ENCODE data around the gene NPHP4. TPM values are rescaled to one million over a fixed set of nuclear protein-coding genes. Genes with fewer than 3 reads are reported as not detected.
A peak's percentile ranks its signal among the peaks of the same experiment; 100 is the strongest.

The NPHP4 gene
- total RNA-seq, 1 donor from 2014 or later: 16.1 TPM

DNA sequence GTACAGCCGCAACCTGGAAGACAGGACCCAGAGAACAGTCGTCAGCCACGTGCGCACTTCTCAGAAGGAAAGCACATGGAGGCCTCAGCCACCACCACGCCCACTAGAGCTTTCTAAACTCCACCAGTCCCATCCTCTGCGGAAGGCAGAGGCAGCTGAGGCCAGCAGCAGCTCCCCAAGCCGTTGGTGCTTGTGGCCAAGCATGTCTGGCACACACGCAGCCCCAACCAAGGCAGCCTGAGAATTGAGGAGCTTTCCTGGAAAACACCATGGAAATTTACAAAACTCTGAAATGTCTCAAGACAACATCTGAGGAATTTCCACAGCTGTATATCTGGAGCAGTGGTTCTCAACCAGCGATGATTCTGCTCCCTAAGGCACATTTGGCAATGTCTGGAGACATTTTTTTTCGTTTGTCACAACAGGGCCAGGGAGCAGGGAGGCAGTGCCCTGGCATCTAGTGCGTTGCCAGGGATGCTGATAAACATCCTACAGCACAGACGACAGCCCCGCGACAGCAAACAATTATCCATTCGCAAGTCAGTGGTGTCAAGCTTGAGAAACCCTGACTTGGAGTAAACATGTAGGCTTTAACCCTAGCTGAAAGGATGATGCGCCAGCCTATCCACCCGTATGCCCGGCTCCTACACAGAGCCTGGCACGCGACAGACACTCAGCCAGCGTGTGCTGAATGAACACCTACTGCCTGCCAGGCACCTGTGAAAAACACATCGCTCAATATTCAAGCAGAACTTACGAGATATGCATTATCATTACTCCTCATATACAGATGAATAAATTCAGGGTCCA, 24.7 kb downstream of the NPHP4 start:
- DNase-seq (no peak), ATAC-seq (peak; percentile 36 to 69)
- Histone ChIP-seq H3K36me3 (peaks cover 30% of the 10 kb centered on the region), H3K27ac (no peak overlapping the region), H3K27me3 (ENCODE audit: low read depth) (no peaks in the 10 kb centered on the region), H3K4me1 (no peaks in the 10 kb centered on the region), H3K9me3 (no peaks in the 10 kb centered on the region), H3K4me3 (no peak overlapping the region)
- intact Hi-C loops (cut with DNase I): no loop called here
- TF ChIP-seq, protein P1, sequence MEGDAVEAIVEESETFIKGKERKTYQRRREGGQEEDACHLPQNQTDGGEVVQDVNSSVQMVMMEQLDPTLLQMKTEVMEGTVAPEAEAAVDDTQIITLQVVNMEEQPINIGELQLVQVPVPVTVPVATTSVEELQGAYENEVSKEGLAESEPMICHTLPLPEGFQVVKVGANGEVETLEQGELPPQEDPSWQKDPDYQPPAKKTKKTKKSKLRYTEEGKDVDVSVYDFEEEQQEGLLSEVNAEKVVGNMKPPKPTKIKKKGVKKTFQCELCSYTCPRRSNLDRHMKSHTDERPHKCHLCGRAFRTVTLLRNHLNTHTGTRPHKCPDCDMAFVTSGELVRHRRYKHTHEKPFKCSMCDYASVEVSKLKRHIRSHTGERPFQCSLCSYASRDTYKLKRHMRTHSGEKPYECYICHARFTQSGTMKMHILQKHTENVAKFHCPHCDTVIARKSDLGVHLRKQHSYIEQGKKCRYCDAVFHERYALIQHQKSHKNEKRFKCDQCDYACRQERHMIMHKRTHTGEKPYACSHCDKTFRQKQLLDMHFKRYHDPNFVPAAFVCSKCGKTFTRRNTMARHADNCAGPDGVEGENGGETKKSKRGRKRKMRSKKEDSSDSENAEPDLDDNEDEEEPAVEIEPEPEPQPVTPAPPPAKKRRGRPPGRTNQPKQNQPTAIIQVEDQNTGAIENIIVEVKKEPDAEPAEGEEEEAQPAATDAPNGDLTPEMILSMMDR (IDR thresholded peaks at IDR 0.05): no peak

DNA sequence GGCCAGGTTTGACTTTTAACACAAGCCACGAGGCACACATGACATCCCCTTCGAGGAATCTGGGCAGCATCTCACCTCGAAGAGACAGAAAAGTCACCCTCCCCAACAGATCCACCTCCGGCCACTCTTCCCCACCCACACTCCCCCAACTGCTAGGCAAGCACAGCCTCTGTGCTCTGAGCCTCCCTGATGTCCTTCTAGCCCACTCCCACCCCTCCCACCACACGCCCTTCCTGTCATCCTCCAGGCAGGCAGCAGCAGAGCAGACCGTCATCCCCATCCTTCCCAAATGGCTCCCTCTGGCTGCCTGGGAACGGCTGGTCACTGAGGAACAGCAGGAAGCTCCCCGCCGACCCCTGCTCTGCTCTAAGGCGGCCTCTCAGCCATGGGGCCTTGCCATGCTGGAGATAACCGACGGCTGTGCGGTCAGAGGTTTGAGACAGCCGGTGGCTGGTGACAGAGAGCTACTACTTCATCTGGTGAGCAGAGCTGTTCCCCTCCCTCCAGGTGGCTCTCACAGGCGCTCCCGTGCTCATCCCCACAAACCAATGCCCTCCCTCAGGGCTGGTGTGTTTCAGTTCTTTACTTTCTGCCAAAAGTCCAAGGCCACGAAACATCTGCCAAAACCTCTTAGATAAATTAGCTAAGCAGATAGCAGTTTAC, 25.6 kb downstream of the NPHP4 start:
- intact Hi-C loops (cut with DNase I): no loop called here
- no peak overlapping the region for H3K27ac ChIP-seq
- H3K9me3 ChIP-seq: no peaks in the 10 kb centered on the region
- H3K27me3 ChIP-seq (ENCODE audit: low read depth): no peaks in the 10 kb centered on the region
- no peak for ATAC-seq
- peaks cover 38% of the 10 kb centered on the region for H3K36me3 ChIP-seq
- H3K4me3 ChIP-seq: no peak overlapping the region
- no peak for DNase-seq
- no peaks in the 10 kb centered on the region for H3K4me1 ChIP-seq
- TF ChIP-seq, protein P1 (IDR thresholded peaks at IDR 0.05): no peak

DNA sequence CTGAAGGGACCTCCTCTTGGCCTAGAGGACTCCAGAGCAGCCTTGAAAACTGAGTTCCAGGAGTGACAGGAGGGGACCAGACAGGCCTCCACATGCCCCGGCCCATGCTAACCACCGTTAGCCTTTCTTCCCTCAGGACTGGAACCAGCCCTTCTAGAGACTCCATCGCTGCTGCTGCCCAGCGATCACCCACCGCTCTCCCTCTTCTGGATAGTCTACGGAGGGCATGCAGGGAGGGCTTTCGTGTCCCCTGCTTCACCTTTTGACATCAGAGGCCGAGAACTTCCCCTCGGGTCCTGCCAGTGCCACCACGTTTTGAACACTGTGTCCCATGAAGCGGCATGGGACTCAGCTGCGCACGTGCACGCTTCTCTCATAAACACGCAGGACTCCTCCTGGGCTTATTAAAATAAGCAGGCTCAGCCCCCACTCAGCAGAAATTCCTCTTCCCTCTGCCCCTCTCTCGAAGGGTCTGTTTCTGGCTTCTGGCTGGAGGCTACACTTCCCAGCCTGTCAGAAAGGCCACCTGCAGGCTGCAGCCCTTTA, 26.6 kb downstream of the NPHP4 start:
- H3K36me3 ChIP-seq: peaks cover 48% of the 10 kb centered on the region
- no peak overlapping the region for H3K27ac ChIP-seq
- H3K4me1 ChIP-seq: no peaks in the 10 kb centered on the region
- intact Hi-C loops (cut with DNase I): no loop called here
- no peak for ATAC-seq
- no peaks in the 10 kb centered on the region for H3K9me3 ChIP-seq
- no peak for DNase-seq
- no peaks in the 10 kb centered on the region for H3K27me3 ChIP-seq (ENCODE audit: low read depth)
- no peak overlapping the region for H3K4me3 ChIP-seq
- TF ChIP-seq, protein P1 (IDR thresholded peaks at IDR 0.05): no peak

- DNase-seq: no peak
- TF ChIP-seq, protein P1 (IDR thresholded peaks at IDR 0.05): no peak
- Histone ChIP-seq H3K4me1 (no peaks in the 10 kb centered on the region), H3K27me3 (ENCODE audit: low read depth) (no peaks in the 10 kb centered on the region), H3K27ac (no peak overlapping the region), H3K36me3 (peaks cover 58% of the 10 kb centered on the region), H3K4me3 (no peak overlapping the region), H3K9me3 (no peaks in the 10 kb centered on the region)
- intact Hi-C loops (cut with DNase I): no loop called here
- no peak for ATAC-seq
These were observed 29.7 kb downstream of the NPHP4 start for GRCh38 chr1:5962265-5963105.

DNA sequence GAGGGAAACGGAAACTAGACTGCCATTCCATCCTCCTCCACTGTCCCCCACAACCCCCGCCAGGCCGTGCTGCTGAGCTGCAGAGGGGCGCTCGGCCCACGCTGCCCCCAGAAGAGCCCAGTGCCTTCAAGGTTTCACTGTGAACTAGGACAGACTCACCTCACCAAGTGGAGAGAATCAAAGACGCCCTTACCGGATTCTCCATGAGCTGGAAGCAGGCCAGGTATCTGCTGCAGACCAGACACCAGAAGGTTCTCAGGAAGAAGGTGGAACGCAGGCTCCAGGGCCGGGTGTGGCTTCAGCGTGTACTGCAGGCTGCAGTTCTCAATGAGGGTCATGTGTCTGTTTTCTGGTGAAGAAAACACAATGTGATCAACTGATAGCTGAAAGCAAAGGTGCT, 30.6 kb downstream of the NPHP4 start:
- no peak overlapping the region for H3K4me3 ChIP-seq
- ATAC-seq (no peak), DNase-seq (no peak)
- intact Hi-C loops (cut with DNase I): no loop called here
- peaks cover 57% of the 10 kb centered on the region for H3K36me3 ChIP-seq
- H3K27me3 ChIP-seq (ENCODE audit: low read depth): no peaks in the 10 kb centered on the region
- H3K4me1 ChIP-seq: no peaks in the 10 kb centered on the region
- H3K9me3 ChIP-seq: no peaks in the 10 kb centered on the region
- TF ChIP-seq, protein P1 (IDR thresholded peaks at IDR 0.05): no peak
- H3K27ac ChIP-seq: no peak overlapping the region
